AG04449 (cell line): Measurements from ENCODE around the gene EYS.

Source experiments
- CTCF ChIA-PET: fragments of 350-600 bp; formaldehyde crosslinking; extraction: SDS; loops from one replicate; lab custom pipeline; 2021; ENCODE audit warnings: antibody characterized with exemption; lab: Yijun Ruan, JAX
- POLR2A ChIA-PET: fragments of 400-600, 350-600 bp; formaldehyde crosslinking; extraction: SDS; loops from one replicate; lab custom pipeline; 2020; ENCODE audit warnings: antibody characterized with exemption, inconsistent platforms; lab: Yijun Ruan, JAX
- DNase-seq: peaks from one replicate; pipeline ENCODE4 v3.0.0-alpha.2; 2010; ENCODE audit warnings: low read depth, low spot score
- H3K4me3 ChIP-seq: 2 replicates; pipeline ENCODE4 v1.5.1; 2011; ENCODE audit warnings: low read depth, mild to moderate bottlenecking, control low read depth, low read length
- CTCF ChIP-seq: IDR thresholded peaks from one replicate; pipeline ENCODE4 v1.5.1; 2011; ENCODE audit warnings: mild to moderate bottlenecking, moderate library complexity, low read length, control low read depth, inconsistent platforms; ENCODE audit not compliant: insufficient read depth; ENCODE audit errors: missing control alignments

EYS gene

GRCh38 chr6:64074981-64075380, 1632.0 kb downstream of the EYS start:
- H3K4me3 ChIP-seq, result no peak overlapping the region
- no peak for TF ChIP-seq CTCF
- POLR2A ChIA-PET, result no interaction called here
- DNase-seq, result no peak
- CTCF ChIA-PET, result no interaction called here

GRCh38 chr6:64072686-64073085, 1634.3 kb downstream of the EYS start:
- no peak overlapping the region for H3K4me3 ChIP-seq
- CTCF ChIA-PET, result no interaction called here
- POLR2A ChIA-PET, result no interaction called here
- no peak for DNase-seq
- no peak for TF ChIP-seq CTCF

- DNase-seq, result no peak
- ChIA-PET CTCF (no interaction called here), POLR2A (no interaction called here)
- no peak overlapping the region for H3K4me3 ChIP-seq
- TF ChIP-seq CTCF, result no peak
Measured at GRCh38 chr6:64064919-64065318, 1642.1 kb downstream of the EYS start.

GRCh38 chr6:64062960-64063683, 1643.9 kb downstream of the EYS start:
- CTCF ChIA-PET, result no interaction called here
- TF ChIP-seq CTCF, result no peak
- no peak overlapping the region for H3K4me3 ChIP-seq
- POLR2A ChIA-PET, result no interaction called here
- no peak for DNase-seq

- CTCF ChIA-PET, result no interaction called here
- H3K4me3 ChIP-seq, result no peak overlapping the region
- no peak for TF ChIP-seq CTCF
- POLR2A ChIA-PET, result no interaction called here
- DNase-seq, result no peak
Measured at GRCh38 chr6:64054861-64055260, 1652.2 kb downstream of the EYS start.

GRCh38 chr6:64050590-64050989, 1656.4 kb downstream of the EYS start:
- ChIA-PET CTCF (no interaction called here), POLR2A (no interaction called here)
- no peak overlapping the region for H3K4me3 ChIP-seq
- TF ChIP-seq CTCF, result no peak
- no peak for DNase-seq
